SHP77 treated with DMSO at 0.1 percent for 48 hours (cell line): Measurements from ENCODE around the gene LYRM2.

ENCODE experiments used
- DNase-seq: peaks from one replicate; lab custom pipeline; 2025; lab: John Stamatoyannopoulos, UW

LYRM2 gene

GRCh38 chr6:89591745-89592144 is 46.8 kb downstream of the LYRM2 start:
- DNase-seq = no peak

GRCh38 chr6:89590133-89590532 is 48.4 kb downstream of the LYRM2 start:
- no peak for DNase-seq

- no peak for DNase-seq
Observed at GRCh38 chr6:89589297-89590025, 49.1 kb downstream of the LYRM2 start.

- DNase-seq = no peak
Observed at GRCh38 chr6:89585154-89585553, 53.4 kb downstream of the LYRM2 start.

GRCh38 chr6:89584539-89584938 is 54.0 kb downstream of the LYRM2 start:
- DNase-seq = no peak

GRCh38 chr6:89583559-89583958 is 55.0 kb downstream of the LYRM2 start:
- DNase-seq = no peak

- DNase-seq = no peak
Observed at GRCh38 chr6:89582669-89583325, 55.8 kb downstream of the LYRM2 start.

GRCh38 chr6:89581689-89582088 is 56.9 kb downstream of the LYRM2 start:
- peak; percentile 7 for DNase-seq

- no peak for DNase-seq
Observed at GRCh38 chr6:89580997-89581666, 57.4 kb downstream of the LYRM2 start.

GRCh38 chr6:89575562-89575960 is 63.0 kb downstream of the LYRM2 start:
- DNase-seq = no peak

GRCh38 chr6:89574910-89575561 is 63.5 kb downstream of the LYRM2 start:
- DNase-seq = no peak

- no peak for DNase-seq
Observed at GRCh38 chr6:89567630-89568390, 70.7 kb downstream of the LYRM2 start.

- DNase-seq = no peak
Observed at GRCh38 chr6:89566930-89567629, 71.5 kb downstream of the LYRM2 start.

- no peak for DNase-seq
Observed at GRCh38 chr6:89566008-89566800, 72.3 kb downstream of the LYRM2 start.

- no peak for DNase-seq
Observed at GRCh38 chr6:89564752-89565427, 73.7 kb downstream of the LYRM2 start.

- DNase-seq = no peak
Observed at GRCh38 chr6:89563866-89564265, 74.7 kb downstream of the LYRM2 start.

GRCh38 chr6:89562093-89562973 is 76.2 kb downstream of the LYRM2 start:
- peak; percentile 31 for DNase-seq

- DNase-seq = no peak
Observed at GRCh38 chr6:89559487-89559886, 79.1 kb downstream of the LYRM2 start.

- no peak for DNase-seq
Observed at GRCh38 chr6:89555806-89556205, 82.7 kb downstream of the LYRM2 start.
